H9 (cell line): ENCODE results near the gene GPX2. TPM values are rescaled to one million over a fixed set of nuclear protein-coding genes. Genes with fewer than 3 reads are reported as not detected.

Source experiments
- DNase-seq: peaks from one replicate; pipeline ENCODE4 v3.0.0-alpha.2; 2017
- H2AFZ ChIP-seq: one replicate; pipeline ENCODE4 v1.6.1; 2013; ENCODE audit warnings: mild to moderate bottlenecking, low read length, control low read depth, moderate library complexity
- H2AK5ac ChIP-seq: 2 replicates; pipeline ENCODE4 v1.6.1; 2013; ENCODE audit warnings: low read length, control low read depth, mixed read lengths; ENCODE audit not compliant: insufficient read length
- H2BK120ac ChIP-seq: one replicate; pipeline ENCODE4 v1.6.1; 2013; ENCODE audit warnings: low read depth, mild to moderate bottlenecking, low read length, control low read depth, inconsistent platforms; ENCODE audit not compliant: poor library complexity, severe bottlenecking
- H2BK12ac ChIP-seq: 2 replicates; pipeline ENCODE4 v1.6.1; 2013; ENCODE audit warnings: low read length, control low read depth, mixed read lengths, low read depth; ENCODE audit not compliant: insufficient read length
- H2BK15ac ChIP-seq: 2 replicates; pipeline ENCODE4 v1.6.1; 2013; ENCODE audit warnings: low read depth, low read length, control low read depth
- H2BK20ac ChIP-seq: one replicate; pipeline ENCODE4 v1.6.1; 2013; ENCODE audit warnings: low read depth, mild to moderate bottlenecking, low read length, control low read depth, inconsistent platforms; ENCODE audit not compliant: poor library complexity, severe bottlenecking
- H2BK5ac ChIP-seq: 2 replicates; pipeline ENCODE4 v1.6.1; 2013; ENCODE audit warnings: low read length, control low read depth, mixed read lengths; ENCODE audit not compliant: insufficient read length
- H3K14ac ChIP-seq: 2 replicates; pipeline ENCODE4 v1.6.1; 2013; ENCODE audit warnings: low read length, control low read depth; ENCODE audit not compliant: insufficient read depth
- H3K18ac ChIP-seq: 2 replicates; pipeline ENCODE4 v1.6.1; 2013; ENCODE audit warnings: low read depth, mild to moderate bottlenecking, mixed read lengths, low read length, control low read depth; ENCODE audit not compliant: insufficient read length
- H3K23ac ChIP-seq: 2 replicates; pipeline ENCODE4 v1.6.1; 2013; ENCODE audit warnings: low read length, control low read depth, mixed read lengths, low read depth; ENCODE audit not compliant: insufficient read length
- H3K23me2 ChIP-seq: 2 replicates; pipeline ENCODE4 v1.6.1; 2013; ENCODE audit warnings: low read depth, mild to moderate bottlenecking, mixed read lengths, low read length, control low read depth; ENCODE audit not compliant: insufficient read length, poor library complexity, severe bottlenecking
- H3K27ac ChIP-seq: 2 replicates; pipeline ENCODE4 v1.5.1; 2013; ENCODE audit warnings: low read length, control low read depth, mixed read lengths, low read depth; ENCODE audit not compliant: insufficient read length
- H3K27me3 ChIP-seq: 2 replicates; pipeline ENCODE4 v1.6.1; 2013; ENCODE audit warnings: low read length, control low read depth, inconsistent platforms; ENCODE audit not compliant: insufficient read depth
- H3K4ac ChIP-seq: 2 replicates; pipeline ENCODE4 v1.6.1; 2013; ENCODE audit warnings: low read depth, mild to moderate bottlenecking, control low read depth, inconsistent platforms, low read length, moderate library complexity
- H3K4me1 ChIP-seq: 2 replicates; pipeline ENCODE4 v1.6.1; 2013; ENCODE audit warnings: low read length, control low read depth, inconsistent platforms; ENCODE audit not compliant: insufficient read depth
- H3K4me2 ChIP-seq: 2 replicates; pipeline ENCODE4 v1.6.1; 2013; ENCODE audit warnings: low read length, control low read depth, mixed read lengths; ENCODE audit not compliant: insufficient read length, insufficient read depth
- H3K56ac ChIP-seq: 2 replicates; pipeline ENCODE4 v1.6.1; 2013; ENCODE audit warnings: low read depth, mild to moderate bottlenecking, mixed read lengths, low read length, control low read depth; ENCODE audit not compliant: insufficient read length
- H3K79me1 ChIP-seq: 2 replicates; pipeline ENCODE4 v1.6.1; 2013; ENCODE audit warnings: low read depth, mild to moderate bottlenecking, moderate library complexity, low read length, control low read depth, inconsistent platforms; ENCODE audit not compliant: insufficient read depth, poor library complexity, severe bottlenecking
- H3K79me2 ChIP-seq: 2 replicates; pipeline ENCODE4 v1.6.1; 2013; ENCODE audit warnings: low read length, control low read depth, inconsistent platforms; ENCODE audit not compliant: insufficient read depth
- H3K9ac ChIP-seq: 2 replicates; pipeline ENCODE4 v1.6.1; 2013; ENCODE audit warnings: low read length, control low read depth, mixed read lengths; ENCODE audit not compliant: insufficient read length; ENCODE audit errors: extremely low read depth
- H3K9me3 ChIP-seq: one replicate; pipeline ENCODE4 v1.6.1; 2013; ENCODE audit warnings: low read depth, low read length, inconsistent platforms; ENCODE audit not compliant: control insufficient read depth
- H3T11ph ChIP-seq: one replicate; pipeline ENCODE4 v1.6.1; 2013; ENCODE audit warnings: mild to moderate bottlenecking, low read length, control low read depth, inconsistent platforms
- H4K20me1 ChIP-seq: one replicate; pipeline ENCODE4 v1.6.1; 2013; ENCODE audit not compliant: control insufficient read depth, insufficient read length, insufficient read depth
- H4K5ac ChIP-seq: 2 replicates; pipeline ENCODE4 v1.6.1; 2013; ENCODE audit warnings: low read depth, mild to moderate bottlenecking, mixed read lengths, low read length, control low read depth; ENCODE audit not compliant: insufficient read length
- H4K8ac ChIP-seq: replicated peaks from 2 replicates; pipeline ENCODE4 v1.6.1; 2013; ENCODE audit warnings: low read length, control low read depth, mixed read lengths, low read depth; ENCODE audit not compliant: insufficient read length
- H4K91ac ChIP-seq: 2 replicates; pipeline ENCODE4 v1.6.1; 2013; ENCODE audit warnings: low read depth, mild to moderate bottlenecking, moderate library complexity, mixed read lengths, low read length, control low read depth; ENCODE audit not compliant: insufficient read length
- H3K27ac Mint-ChIP-seq, 3 experiments: 2 replicates in 2 of 3; 3 replicates in 1 of 3; pipeline ENCODE4 v1.8.0; 2020 to 2021; ENCODE audit warnings: mixed read lengths in 3 of 3, mild to moderate bottlenecking in 1 of 3, moderate library complexity in 1 of 3
- H3K27me3 Mint-ChIP-seq: 2 replicates; pipeline ENCODE4 v1.8.0; 2021; ENCODE audit warnings: low read depth, mild to moderate bottlenecking, moderate library complexity, mixed read lengths
- H3K36me3 Mint-ChIP-seq, 3 experiments: 2 replicates in 2 of 3; 3 replicates in 1 of 3; pipeline ENCODE4 v1.8.0; 2020 to 2021; ENCODE audit warnings: low read depth in 3 of 3, mixed read lengths in 3 of 3; ENCODE audit not compliant: insufficient read depth in 1 of 3
- H3K4me1 Mint-ChIP-seq, 2 experiments: 2 replicates each; pipeline ENCODE4 v1.8.0; 2020; ENCODE audit warnings: mixed read lengths in 2 of 2
- H3K4me3 Mint-ChIP-seq, 2 experiments: 2 replicates in 1 of 2; 3 replicates in 1 of 2; pipeline ENCODE4 v1.8.0; 2020 to 2021; ENCODE audit warnings: mild to moderate bottlenecking in 2 of 2, mixed read lengths in 2 of 2, moderate library complexity in 1 of 2
- H3K9me3 Mint-ChIP-seq, 2 experiments: 2 replicates in 1 of 2; 3 replicates in 1 of 2; pipeline ENCODE4 v1.8.0; 2020; ENCODE audit warnings: mild to moderate bottlenecking in 2 of 2, mixed read lengths in 2 of 2, moderate library complexity in 1 of 2
- WGBS: extraction: QIAGEN DNeasy Blood & Tissue Kit; methylation state at CpG from one replicate; pipeline ENCODE4 v1.1.7; 2013; ENCODE audit warnings: missing lambda C conversion rate, low lambda C conversion rate, mixed read lengths; ENCODE audit not compliant: insufficient read length; ENCODE audit errors: extremely low coverage; 5-methylcytosine and 5-hydroxymethylcytosine counted together
- total RNA-seq: library from RNA; stranded (reverse); gene quantifications from 2 replicates; pipeline ENCODE4 v1.2.1, GENCODE V29; 2021
- TF ChIP-seq, protein P1 (sequence below): fragments of 200-600 bp; sonication (generic); conservative IDR thresholded peaks from 3 replicates; pipeline ENCODE4 v1.8.0; 2021; ENCODE audit warnings: antibody characterized with exemption, mild to moderate bottlenecking

GPX2 gene
- total RNA-seq, 1 experiment from 2014 or later: 0.79 TPM

DNA sequence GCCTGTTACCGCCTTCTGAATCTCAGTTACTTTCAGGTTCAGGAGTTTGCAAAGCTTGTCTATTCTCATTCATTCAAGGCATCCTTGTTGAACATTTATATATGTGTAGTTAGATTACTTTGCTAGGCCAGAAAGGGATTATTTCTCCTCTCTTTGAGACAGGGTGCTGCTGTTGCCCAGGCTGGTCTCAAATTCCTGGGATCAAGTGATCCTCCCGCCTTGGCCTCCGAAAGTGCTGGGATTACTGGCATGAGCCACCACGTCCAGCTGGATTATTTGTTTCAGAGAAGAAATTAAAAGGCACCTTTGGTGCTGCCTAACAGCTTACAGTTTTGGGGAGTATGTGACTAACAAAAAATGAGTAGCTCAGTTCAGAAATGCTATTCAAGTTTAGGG is 27.5 kb downstream of the GPX2 start:
- H3K18ac ChIP-seq: peak overlapping the region; percentile 40
- H3K79me2 ChIP-seq: peaks cover 6% of the 10 kb centered on the region; the same call in 1 of the 2 replicates
- peak overlapping the region; percentile 89 to 91 for H3K4me3 Mint-ChIP-seq
- no peak overlapping the region; the same call in 1 of the 2 replicates for H3K14ac ChIP-seq
- no peaks in the 10 kb centered on the region for H4K20me1 ChIP-seq
- no peak overlapping the region for H3K4ac ChIP-seq
- no peak overlapping the region for H2AFZ ChIP-seq
- H3K23ac ChIP-seq: no peak overlapping the region
- peak overlapping the region; percentile 53 for H3K56ac ChIP-seq
- H3K36me3 Mint-ChIP-seq: peaks cover 0 to 3% (median 0%) of the 10 kb centered on the region in 3 experiments; a peak in 2 of 7 replicates
- TF ChIP-seq, protein P1, sequence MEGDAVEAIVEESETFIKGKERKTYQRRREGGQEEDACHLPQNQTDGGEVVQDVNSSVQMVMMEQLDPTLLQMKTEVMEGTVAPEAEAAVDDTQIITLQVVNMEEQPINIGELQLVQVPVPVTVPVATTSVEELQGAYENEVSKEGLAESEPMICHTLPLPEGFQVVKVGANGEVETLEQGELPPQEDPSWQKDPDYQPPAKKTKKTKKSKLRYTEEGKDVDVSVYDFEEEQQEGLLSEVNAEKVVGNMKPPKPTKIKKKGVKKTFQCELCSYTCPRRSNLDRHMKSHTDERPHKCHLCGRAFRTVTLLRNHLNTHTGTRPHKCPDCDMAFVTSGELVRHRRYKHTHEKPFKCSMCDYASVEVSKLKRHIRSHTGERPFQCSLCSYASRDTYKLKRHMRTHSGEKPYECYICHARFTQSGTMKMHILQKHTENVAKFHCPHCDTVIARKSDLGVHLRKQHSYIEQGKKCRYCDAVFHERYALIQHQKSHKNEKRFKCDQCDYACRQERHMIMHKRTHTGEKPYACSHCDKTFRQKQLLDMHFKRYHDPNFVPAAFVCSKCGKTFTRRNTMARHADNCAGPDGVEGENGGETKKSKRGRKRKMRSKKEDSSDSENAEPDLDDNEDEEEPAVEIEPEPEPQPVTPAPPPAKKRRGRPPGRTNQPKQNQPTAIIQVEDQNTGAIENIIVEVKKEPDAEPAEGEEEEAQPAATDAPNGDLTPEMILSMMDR: no peak
- H3K27ac Mint-ChIP-seq: peak overlapping the region; percentile 74 to 98 (median 98); a peak in 6 of 7 replicates
- no peaks in the 10 kb centered on the region for H3K27me3 Mint-ChIP-seq
- no peak overlapping the region for H2BK12ac ChIP-seq
- no peak overlapping the region for H2BK5ac ChIP-seq
- H2BK120ac ChIP-seq: no peak overlapping the region
- H3K4me2 ChIP-seq: peak overlapping the region; percentile 89
- no peak overlapping the region for H2BK15ac ChIP-seq
- 0 out of 2 replicates have a peak, but pooled peaks cover 3% of the 10 kb centered on the region for H3K4me1 ChIP-seq
- H3T11ph ChIP-seq: no peak overlapping the region
- H3K9ac ChIP-seq: peak overlapping the region; percentile 92
- H3K27ac ChIP-seq: peak overlapping the region; percentile 21
- H3K4me1 Mint-ChIP-seq: peaks cover 11 to 19% of the 10 kb centered on the region in 2 experiments
- H2BK20ac ChIP-seq: no peak overlapping the region
- H3K27me3 ChIP-seq: no peaks in the 10 kb centered on the region
- no peak overlapping the region for H4K91ac ChIP-seq
- no peaks in the 10 kb centered on the region for H3K9me3 ChIP-seq
- no peak overlapping the region for H2AK5ac ChIP-seq
- peaks cover 6% of the 10 kb centered on the region for H3K23me2 ChIP-seq
- no CpG with 5 or more reads among the region's 4 CpGs for WGBS
- H3K79me1 ChIP-seq: peaks cover 9% of the 10 kb centered on the region
- no peak for DNase-seq
- no peaks in the 10 kb centered on the region; a peak in 1 of 5 replicates for H3K9me3 Mint-ChIP-seq
- no peak overlapping the region for H4K5ac ChIP-seq
- no peak overlapping the region for H4K8ac ChIP-seq
